Left lung (tissue), 10 donors: ENCODE data around the gene STS. TPM values are rescaled to one million over a fixed set of nuclear protein-coding genes. Genes with fewer than 3 reads are reported as not detected.

Experiments
- ATAC-seq: fragments of 200-7000 bp; cut with Tn5 transposase; one replicate; pipeline ENCODE4 v1.9.1; 2020; ENCODE audit warnings: moderate library complexity
- DNase-seq, 4 donors: peaks; one replicate each; pipeline ENCODE4 v3.0.0-alpha.2; 2013 to 2020
- H3K27ac ChIP-seq, 2 donors: fragments of 200-600 bp; sonication (generic) in 1 of 2; one replicate each; pipeline versions ENCODE4 v1.5.0 to v1.8.0; 2020 to 2021
- H3K27me3 ChIP-seq, 2 donors: fragments of 200-600 bp; sonication (generic) in 1 of 2; one replicate each; pipeline versions ENCODE4 v1.5.0 to v1.8.0; 2020 to 2021
- H3K36me3 ChIP-seq, 2 donors: fragments of 200-600 bp; sonication (generic) in 1 of 2; one replicate each; pipeline versions ENCODE4 v1.5.0 to v1.8.0; 2020 to 2021
- H3K4me1 ChIP-seq, 2 donors: fragments of 200-600 bp; one replicate each; pipeline ENCODE4 v1.8.0; 2021
- H3K4me3 ChIP-seq, 2 donors: fragments of 200-600 bp; sonication (generic) in 1 of 2; one replicate each; pipeline versions ENCODE4 v1.5.0 to v1.8.0; 2020 to 2021; ENCODE audit warnings: mild to moderate bottlenecking in 1 of 2
- H3K9me3 ChIP-seq, 2 donors: fragments of 200-600 bp; sonication (generic) in 1 of 2; one replicate each; pipeline versions ENCODE4 v1.5.0 to v1.8.0; 2020 to 2021
- CTCF ChIP-seq, 2 donors: fragments of 200-600 bp; sonication (generic) in 1 of 2; IDR thresholded peaks; one replicate each; pipeline versions ENCODE4 v1.5.0 to v1.8.0; 2021; ENCODE audit warnings: antibody characterized with exemption in 2 of 2
- intact Hi-C, 2 donors: fragments of 100-400 bp; cut with DNase I; formaldehyde crosslinking; loops; one replicate each; pipeline versions ENCODE4 v1.11.2 to v1.14.2; 2022
- microRNA-seq, 2 donors: library from miRNA; unstranded; fragments of <30 nt; microRNA quantifications; one replicate each; pipeline ENCODE4, GENCODE V29; 2019
- polyA plus RNA-seq, 6 donors: library from polyadenylated mRNA; unstranded; fragments of 120-200 nt; gene quantifications; one replicate each; pipeline ENCODE4 v1.2.1, GENCODE V29; 2013; ENCODE audit not compliant: insufficient read length in 6 of 6
- total RNA-seq, 2 donors: library from RNA; stranded (reverse); fragmentation: NEBNext Ultra II Directional; extraction: Animal tissue kit (Norgen Biotek cat#: 25700); gene quantifications; one replicate each; pipeline ENCODE4 v1.2.1, GENCODE V29; 2021
- donor health status: DM: no; HTN: yes; CAD: no.
- donor health status: DM: no; HTN: no; CAD: no.

Gene STS
- total and polyA plus RNA-seq, 8 donors, result 4.9 to 33.8 (median 6.2) TPM

GRCh38 chrX:7191681-7192110, 44.2 kb downstream of the STS start:
- intact Hi-C loops, result no loop called here
- Histone ChIP-seq H3K36me3 (no peaks in the 10 kb centered on the region), H3K4me1 (no peaks in the 10 kb centered on the region), H3K27ac (no peak overlapping the region), H3K4me3 (no peak overlapping the region), H3K9me3 (no peaks in the 10 kb centered on the region), H3K27me3 (no peaks in the 10 kb centered on the region)
- ATAC-seq (no peak), DNase-seq (no peak)
- TF ChIP-seq CTCF (IDR thresholded peaks at IDR 0.05), result no peak

DNA sequence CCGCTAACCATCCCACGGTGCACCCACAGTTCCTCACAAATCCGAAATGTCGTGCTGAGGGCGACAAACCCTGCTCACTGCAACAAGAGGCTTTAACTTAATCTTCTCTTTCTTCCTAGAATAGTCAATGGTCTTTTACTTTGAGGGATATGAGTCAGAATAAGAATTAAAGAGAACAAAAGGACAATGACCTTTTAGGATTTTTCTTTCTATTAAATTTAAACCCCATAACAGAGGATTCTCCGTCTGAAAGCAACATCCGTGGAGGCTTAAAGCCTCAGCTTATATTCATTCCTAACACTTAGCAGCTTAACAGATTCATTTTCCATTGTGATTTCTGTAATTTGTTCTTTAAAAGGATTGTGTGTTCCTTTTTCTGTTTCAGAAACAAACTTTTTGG, 45.4 kb downstream of the STS start:
- no peak for ATAC-seq
- no peak for TF ChIP-seq CTCF (IDR thresholded peaks at IDR 0.05)
- H3K27me3 ChIP-seq, result no peaks in the 10 kb centered on the region
- H3K4me1 ChIP-seq, result no peaks in the 10 kb centered on the region
- no peak for DNase-seq
- H3K4me3 ChIP-seq, result no peak overlapping the region
- no peak overlapping the region for H3K27ac ChIP-seq
- no peaks in the 10 kb centered on the region for H3K9me3 ChIP-seq
- no peaks in the 10 kb centered on the region for H3K36me3 ChIP-seq
- intact Hi-C loops, result no loop called here

GRCh38 chrX:7194606-7195005, 47.1 kb downstream of the STS start:
- H3K9me3 ChIP-seq, result no peaks in the 10 kb centered on the region
- DNase-seq (no peak), ATAC-seq (no peak)
- H3K4me1 ChIP-seq, result no peaks in the 10 kb centered on the region
- intact Hi-C loops, result no loop called here
- H3K4me3 ChIP-seq, result no peak overlapping the region
- no peaks in the 10 kb centered on the region for H3K27me3 ChIP-seq
- no peak overlapping the region for H3K27ac ChIP-seq
- no peak for TF ChIP-seq CTCF (IDR thresholded peaks at IDR 0.05)
- no peaks in the 10 kb centered on the region for H3K36me3 ChIP-seq

Small RNA genes within 50 kb of the gene (microRNA-seq; reads per million reads assigned to microRNA genes)
- gene MIR4767, result 0.34 to 0.68 reads per million in 2 donors

Other genes with a start within 250 kb of the STS start
- 10 to 100 TPM; 13.8 to 26.1 TPM for gene PUDP, start 441 bp downstream of the STS start, total RNA-seq
- gene PUDP, start 441 bp downstream of the STS start, polyA plus RNA-seq, result 10 to 100 TPM in 5 of 6 donors, 1 to 10 TPM in 1; 9.8 to 15.5 (median 13.1) TPM